ENCODE measurements around the gene IRF5. TPM values are rescaled to one million over a fixed set of nuclear protein-coding genes. Genes with fewer than 3 reads are reported as not detected.

Gene IRF5
- total RNA-seq, 1 experiment from 2014 or later, result 8.8 TPM

- no peaks in the 10 kb centered on the region for H3K9me3 ChIP-seq (ENCODE audit: control insufficient read depth, insufficient read depth, low read depth, low read length)
- DNase-seq (ENCODE audit: low read depth, low spot score), result no peak
- BruUV-seq (replicated peaks), result no TSS peak
- no peaks in the 10 kb centered on the region for H3K27me3 ChIP-seq (ENCODE audit: control insufficient read depth, insufficient read depth, low read length)
- no peak for ATAC-seq
- H3K4me3 ChIP-seq (ENCODE audit: low read depth in 2 of 2, low read length in 2 of 2), result no peak overlapping the region
- H3K36me3 ChIP-seq (ENCODE audit: control insufficient read depth, insufficient read depth, low read length), result peaks cover 40% of the 10 kb centered on the region
- H3K4me1 ChIP-seq (ENCODE audit: control insufficient read depth, insufficient read depth, low read length), result no peaks in the 10 kb centered on the region
- CTCF ChIA-PET, result no interaction called here
- POLR2A ChIA-PET, result no interaction called here
- intact Hi-C loops (cut with micrococcal nuclease; ENCODE audit: unreplicated experiment), result no loop called here
- in situ Hi-C loops (cut with HindIII; ENCODE audit: low pct_unique_long_range_greater_than_20kb, low sequenced_read_pairs), result no loop called here
- no peak overlapping the region for H3K27ac ChIP-seq (ENCODE audit: low read length)
- TF ChIP-seq POLR2AphosphoS5 (IDR thresholded peaks at IDR 0.05; ENCODE audit: low read depth, low read length) (no peak), REST (IDR thresholded peaks at IDR 0.05; ENCODE audit: insufficient read depth in 1 of 2, low read depth in 2 of 2, low read length in 1 of 2) (no peak), SIN3A (IDR thresholded peaks at IDR 0.05; ENCODE audit: borderline replicate concordance, insufficient read depth, low read depth, low read length) (no peak), CTCF (IDR thresholded peaks at IDR 0.05) (no peak), TCF7L2 (IDR thresholded peaks at IDR 0.05; ENCODE audit: low read depth, low read length) (no peak)
Measured at GRCh38 chr7:128963327-128963757, 25.6 kb downstream of the IRF5 start.

GRCh38 chr7:128968624-128969023 lies 30.9 kb downstream of the IRF5 start:
- Histone ChIP-seq H3K4me1 (ENCODE audit: control insufficient read depth, insufficient read depth, low read length) (no peaks in the 10 kb centered on the region), H3K27ac (ENCODE audit: low read length) (no peak overlapping the region), H3K4me3 (ENCODE audit: low read depth in 2 of 2, low read length in 2 of 2) (no peak overlapping the region), H3K9me3 (ENCODE audit: control insufficient read depth, insufficient read depth, low read depth, low read length) (no peaks in the 10 kb centered on the region), H3K27me3 (ENCODE audit: control insufficient read depth, insufficient read depth, low read length) (no peaks in the 10 kb centered on the region), H3K36me3 (ENCODE audit: control insufficient read depth, insufficient read depth, low read length) (peaks cover 67% of the 10 kb centered on the region)
- ATAC-seq, result no peak
- no TSS peak for BruUV-seq (replicated peaks)
- no peak for DNase-seq (ENCODE audit: low read depth, low spot score)
- intact Hi-C loops (cut with micrococcal nuclease; ENCODE audit: unreplicated experiment), result no loop called here
- in situ Hi-C loops (cut with HindIII; ENCODE audit: low pct_unique_long_range_greater_than_20kb, low sequenced_read_pairs), result no loop called here
- no peak for TF ChIP-seq CTCF (IDR thresholded peaks at IDR 0.05)
- no peak for TF ChIP-seq TCF7L2 (IDR thresholded peaks at IDR 0.05; ENCODE audit: low read depth, low read length)
- no peak for TF ChIP-seq SIN3A (IDR thresholded peaks at IDR 0.05; ENCODE audit: borderline replicate concordance, insufficient read depth, low read depth, low read length)
- no peak for TF ChIP-seq POLR2AphosphoS5 (IDR thresholded peaks at IDR 0.05; ENCODE audit: low read depth, low read length)
- no peak for TF ChIP-seq REST (IDR thresholded peaks at IDR 0.05; ENCODE audit: insufficient read depth in 1 of 2, low read depth in 2 of 2, low read length in 1 of 2)
- ChIA-PET CTCF (interaction anchor here (0.7 kb wide), 1 partner anchor 247 kb away, joined by 3 read pairs; no protein-coding TSS in a partner anchor), POLR2A (no interaction called here)
